GM12873 (cell line): Measurements from ENCODE around the gene HSD17B14.

Experiments
- TF ChIP-seq, protein P1 (sequence below): IDR thresholded peaks from 2 replicates; pipeline ENCODE4 v1.5.1; 2012; ENCODE audit warnings: low read depth, mild to moderate bottlenecking, moderate library complexity, low read length, control low read depth; ENCODE audit not compliant: insufficient read depth; ENCODE audit errors: missing control alignments

Gene HSD17B14

DNA sequence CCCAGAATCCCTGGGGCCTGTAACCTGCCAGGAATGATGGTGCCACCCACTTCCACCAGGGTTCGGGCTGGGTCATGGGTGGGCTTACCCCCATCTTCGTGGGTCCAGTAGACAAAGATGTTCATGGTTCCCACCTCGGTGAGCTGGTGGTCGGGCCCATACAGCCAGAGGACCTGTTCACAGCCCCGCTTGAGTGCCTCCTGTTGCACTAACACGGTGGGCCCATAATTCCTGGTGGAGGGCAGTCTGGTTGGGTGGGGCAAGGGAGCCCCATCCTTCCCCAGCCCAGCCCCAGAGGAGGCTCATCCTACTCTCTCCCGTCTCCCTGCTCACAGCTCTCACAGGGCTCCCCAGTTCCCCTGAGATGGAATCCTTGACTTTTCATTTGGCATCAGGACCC is 39.2 kb downstream of the HSD17B14 start:
- TF ChIP-seq, protein P1, sequence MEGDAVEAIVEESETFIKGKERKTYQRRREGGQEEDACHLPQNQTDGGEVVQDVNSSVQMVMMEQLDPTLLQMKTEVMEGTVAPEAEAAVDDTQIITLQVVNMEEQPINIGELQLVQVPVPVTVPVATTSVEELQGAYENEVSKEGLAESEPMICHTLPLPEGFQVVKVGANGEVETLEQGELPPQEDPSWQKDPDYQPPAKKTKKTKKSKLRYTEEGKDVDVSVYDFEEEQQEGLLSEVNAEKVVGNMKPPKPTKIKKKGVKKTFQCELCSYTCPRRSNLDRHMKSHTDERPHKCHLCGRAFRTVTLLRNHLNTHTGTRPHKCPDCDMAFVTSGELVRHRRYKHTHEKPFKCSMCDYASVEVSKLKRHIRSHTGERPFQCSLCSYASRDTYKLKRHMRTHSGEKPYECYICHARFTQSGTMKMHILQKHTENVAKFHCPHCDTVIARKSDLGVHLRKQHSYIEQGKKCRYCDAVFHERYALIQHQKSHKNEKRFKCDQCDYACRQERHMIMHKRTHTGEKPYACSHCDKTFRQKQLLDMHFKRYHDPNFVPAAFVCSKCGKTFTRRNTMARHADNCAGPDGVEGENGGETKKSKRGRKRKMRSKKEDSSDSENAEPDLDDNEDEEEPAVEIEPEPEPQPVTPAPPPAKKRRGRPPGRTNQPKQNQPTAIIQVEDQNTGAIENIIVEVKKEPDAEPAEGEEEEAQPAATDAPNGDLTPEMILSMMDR: no peak

DNA sequence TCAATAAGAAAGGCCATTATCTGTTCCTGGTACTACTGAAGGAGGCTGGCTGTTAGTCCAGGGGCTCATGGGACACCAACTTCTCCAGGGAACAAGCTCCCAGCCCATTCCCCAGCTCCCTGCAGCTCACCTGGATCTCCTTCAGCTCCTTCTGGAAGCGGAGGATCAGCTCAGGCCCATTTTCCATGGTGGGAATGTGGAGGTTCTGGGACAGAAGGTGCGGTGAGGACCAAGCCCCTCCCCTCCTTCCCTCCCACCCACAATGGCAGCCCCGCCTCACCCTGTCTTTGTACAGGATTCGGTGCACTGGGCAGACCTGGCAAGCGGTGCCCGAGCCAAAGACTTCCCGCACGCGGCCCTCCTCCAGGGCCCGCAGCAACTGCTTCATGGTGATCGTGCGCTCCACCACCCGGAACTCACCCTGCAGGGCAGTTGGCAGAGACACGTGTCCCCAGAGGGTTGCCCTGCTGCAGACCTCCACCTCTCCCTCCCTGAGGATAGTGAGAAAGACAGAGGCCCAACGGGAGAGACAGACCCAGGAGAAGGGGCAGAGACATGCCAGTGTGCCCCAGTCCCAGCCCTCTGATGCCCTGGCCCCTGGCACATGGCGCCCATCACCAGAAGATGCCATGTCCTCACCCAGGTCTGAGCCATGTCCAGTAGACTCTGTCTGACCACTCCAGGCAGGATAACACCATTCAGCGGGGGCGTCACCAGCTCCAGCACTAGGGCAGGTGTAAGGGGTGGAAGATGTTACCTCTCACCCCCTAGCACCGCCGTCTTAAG is 39.8 kb downstream of the HSD17B14 start:
- TF ChIP-seq, protein P1: no peak

DNA sequence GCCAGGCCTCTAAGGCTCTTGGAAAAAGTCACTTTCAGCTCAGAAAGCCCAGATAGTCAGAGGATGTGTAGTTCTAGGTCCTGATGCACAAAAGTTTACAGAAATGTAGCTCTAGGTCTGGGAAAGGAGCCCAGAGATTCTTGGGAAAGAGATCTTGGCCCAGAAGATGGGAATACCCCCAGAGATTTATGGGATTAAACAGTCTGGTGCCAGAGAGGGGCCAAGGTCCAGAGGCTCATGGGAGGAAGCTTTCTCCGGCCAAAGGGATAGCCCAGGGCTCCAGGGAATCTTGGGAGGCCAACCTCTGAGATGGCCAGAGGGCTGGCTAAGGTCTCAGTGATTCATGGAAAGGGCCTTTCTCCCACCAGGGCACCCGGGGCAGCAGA is 40.6 kb downstream of the HSD17B14 start:
- TF ChIP-seq, protein P1: no peak

DNA sequence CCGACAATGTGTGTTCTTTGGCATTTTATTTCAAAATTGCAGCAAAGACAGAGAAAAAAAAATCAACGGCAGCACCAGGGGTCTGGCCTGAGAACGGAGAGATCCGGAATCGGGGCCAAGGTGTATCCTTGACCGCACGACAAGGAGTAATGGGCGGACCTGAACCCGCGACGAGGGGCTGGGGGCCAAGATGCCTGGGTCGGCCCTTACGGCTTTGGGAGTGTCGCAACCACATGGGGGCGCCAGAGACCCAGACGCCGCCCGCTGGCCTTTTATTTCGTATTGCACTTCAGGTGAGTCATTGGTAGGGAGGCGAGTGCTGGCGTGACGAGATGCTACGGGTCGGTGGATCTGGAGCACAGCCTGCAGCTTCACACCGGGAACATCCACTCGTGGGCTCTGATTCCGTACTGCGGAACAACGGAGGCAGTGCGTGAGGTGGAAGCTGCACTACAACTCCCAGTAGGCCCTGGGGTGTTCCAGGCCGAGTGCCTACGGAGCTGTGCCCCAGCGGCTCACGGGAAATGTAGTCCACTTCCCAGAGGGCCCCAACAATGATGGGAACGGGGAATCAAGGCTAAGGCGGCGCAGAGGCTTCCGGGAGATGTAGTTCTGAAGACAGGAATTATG is 41.1 kb downstream of the HSD17B14 start:
- TF ChIP-seq, protein P1: peak; percentile 93

DNA sequence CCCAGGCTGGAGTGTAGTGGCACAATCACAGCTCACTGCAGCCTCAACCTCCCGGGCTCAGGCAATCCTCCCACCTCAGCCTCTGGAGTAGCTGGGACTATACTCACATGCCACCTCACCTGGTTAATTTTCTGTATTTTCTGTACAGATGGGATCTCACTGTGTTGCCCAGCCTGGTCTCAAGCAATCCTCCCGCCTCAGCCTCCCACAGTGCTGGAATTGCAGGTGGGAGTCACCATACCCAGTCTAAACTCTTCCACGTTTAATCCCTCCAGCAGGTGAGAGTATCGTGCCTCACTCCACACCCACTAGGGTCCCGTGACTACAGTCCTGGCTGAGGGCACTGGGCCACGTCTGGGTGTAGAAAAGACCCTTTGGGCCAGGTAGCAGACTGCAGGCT is 42.0 kb downstream of the HSD17B14 start:
- TF ChIP-seq, protein P1: no peak

DNA sequence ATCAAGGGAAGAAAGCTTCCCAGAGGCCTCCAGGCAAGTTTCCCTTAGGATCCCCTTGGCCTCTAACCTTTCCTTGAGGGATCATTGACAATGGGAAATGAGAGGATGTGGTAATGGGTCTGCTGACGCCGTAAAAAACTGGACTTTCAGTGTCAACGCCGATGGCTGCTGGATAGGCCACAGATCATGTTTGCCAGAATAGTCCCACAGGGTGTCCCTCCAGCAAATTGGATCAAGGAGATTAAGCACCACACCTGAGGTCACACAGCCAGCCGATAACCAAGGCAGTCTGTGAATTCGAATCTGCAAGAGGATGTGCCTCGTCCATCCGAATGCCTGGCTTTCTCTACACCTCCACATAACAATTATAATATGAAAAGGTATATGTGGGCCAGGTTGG is 43.0 kb downstream of the HSD17B14 start:
- TF ChIP-seq, protein P1: no peak

DNA sequence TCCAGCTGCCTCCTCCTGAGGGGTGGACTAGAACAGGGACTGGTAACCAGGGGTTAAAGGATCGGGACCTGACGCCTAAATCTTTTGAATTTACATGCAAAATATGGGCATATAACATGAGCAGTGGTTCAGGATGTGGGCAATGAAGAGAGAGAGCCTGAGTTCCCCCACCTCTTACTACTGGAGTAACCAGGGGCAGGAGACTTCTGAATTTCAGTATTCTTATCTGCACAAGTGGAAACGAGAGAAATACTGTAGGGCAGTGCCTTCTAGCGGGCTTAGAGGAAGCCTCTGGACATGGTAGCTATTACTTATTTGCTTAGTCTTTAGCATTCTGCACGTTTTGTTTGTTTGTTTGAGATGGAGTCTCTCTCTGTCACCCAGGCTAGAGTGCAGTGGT is 51.8 kb downstream of the HSD17B14 start:
- TF ChIP-seq, protein P1: peak; percentile 11
